HG03039 (cell line): Measurements from ENCODE around the gene SCFD2.
"Not testable (repeated sequence)": the region's sequence is repeated elsewhere in the genome, so short reads cannot be mapped to it uniquely, and the experiment has no call there.

ENCODE experiments used
- ATAC-seq: cut with Tn5 transposase; IDR thresholded peaks from one replicate; pipeline ENCODE4 v1.9.1; 2021; ENCODE audit warnings: mild to moderate bottlenecking, moderate library complexity; ENCODE audit not compliant: unreplicated experiment

SCFD2 gene

DNA sequence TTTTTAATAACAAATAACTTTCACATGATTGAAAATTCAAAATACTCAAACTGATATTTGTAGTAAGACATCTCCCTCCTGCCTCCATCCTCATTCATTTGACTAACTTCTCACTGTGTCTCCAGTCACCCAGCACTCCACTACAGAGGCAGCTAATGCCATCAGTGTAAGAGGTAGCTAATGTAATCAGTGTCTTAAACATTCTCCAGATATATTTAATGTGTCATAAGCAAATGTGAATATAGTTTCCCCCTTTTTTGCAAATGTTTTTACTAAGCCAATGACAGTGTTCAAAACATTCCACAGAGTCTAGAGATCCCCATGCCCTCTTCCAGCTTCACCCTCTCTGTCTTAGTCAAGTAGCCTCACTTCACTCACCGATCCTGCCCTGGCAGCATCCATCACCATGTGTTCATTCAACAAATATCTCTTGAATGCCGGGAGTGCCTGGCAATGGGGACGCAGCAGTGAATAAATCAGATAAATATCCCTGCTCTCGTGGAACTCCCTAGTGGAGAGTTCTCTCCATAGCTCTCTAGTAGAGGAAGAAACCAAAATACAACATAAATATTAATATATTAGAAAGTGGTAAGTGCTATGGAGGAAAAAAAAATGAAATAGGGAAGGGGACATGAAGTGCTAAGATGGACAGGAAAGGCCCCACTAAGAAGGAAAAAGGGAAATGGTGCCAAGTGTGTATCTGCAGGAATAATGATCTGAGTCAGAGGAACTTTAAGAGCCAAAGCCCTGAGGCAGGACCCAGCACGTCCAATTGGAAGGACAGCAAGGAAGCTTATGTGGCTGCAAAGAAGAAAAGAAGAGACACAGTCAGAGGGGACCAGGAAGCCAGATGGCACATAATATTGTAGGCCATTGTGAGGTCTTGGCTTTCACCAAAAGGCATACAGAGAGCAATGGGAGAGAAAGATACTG, 18.7 kb downstream of the SCFD2 start:
- ATAC-seq: no peak

GRCh38 chr4:53346392-53346791, 19.5 kb downstream of the SCFD2 start:
- not testable (repeated sequence) for ATAC-seq

DNA sequence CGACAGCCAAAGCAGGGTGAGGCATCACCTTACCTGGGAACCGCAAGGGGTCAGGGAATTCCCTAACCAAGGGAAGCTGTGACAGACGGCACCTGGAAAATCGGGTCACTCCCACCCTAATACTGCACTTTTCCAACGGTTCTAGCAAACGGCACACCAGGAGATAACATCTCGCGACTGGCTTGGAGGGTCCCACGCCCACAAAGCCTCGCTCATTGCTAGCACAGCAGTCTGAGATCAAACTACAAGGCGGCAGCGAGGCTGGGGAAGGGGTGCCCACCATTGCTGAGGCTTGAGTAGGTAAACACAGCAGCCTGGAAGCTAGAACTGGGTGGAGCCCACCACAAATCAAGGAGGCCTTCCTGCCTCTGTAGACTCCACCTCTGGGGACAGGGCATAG, 25.7 kb downstream of the SCFD2 start:
- ATAC-seq: not testable (repeated sequence)

GRCh38 chr4:53334916-53335315, 30.9 kb downstream of the SCFD2 start:
- not testable (repeated sequence) for ATAC-seq

GRCh38 chr4:53326535-53326934, 39.3 kb downstream of the SCFD2 start:
- no peak for ATAC-seq

- no peak for ATAC-seq
Observed at GRCh38 chr4:53322696-53323095, 43.2 kb downstream of the SCFD2 start.

- no peak for ATAC-seq
Observed at GRCh38 chr4:53321984-53322289, 43.9 kb downstream of the SCFD2 start.

DNA sequence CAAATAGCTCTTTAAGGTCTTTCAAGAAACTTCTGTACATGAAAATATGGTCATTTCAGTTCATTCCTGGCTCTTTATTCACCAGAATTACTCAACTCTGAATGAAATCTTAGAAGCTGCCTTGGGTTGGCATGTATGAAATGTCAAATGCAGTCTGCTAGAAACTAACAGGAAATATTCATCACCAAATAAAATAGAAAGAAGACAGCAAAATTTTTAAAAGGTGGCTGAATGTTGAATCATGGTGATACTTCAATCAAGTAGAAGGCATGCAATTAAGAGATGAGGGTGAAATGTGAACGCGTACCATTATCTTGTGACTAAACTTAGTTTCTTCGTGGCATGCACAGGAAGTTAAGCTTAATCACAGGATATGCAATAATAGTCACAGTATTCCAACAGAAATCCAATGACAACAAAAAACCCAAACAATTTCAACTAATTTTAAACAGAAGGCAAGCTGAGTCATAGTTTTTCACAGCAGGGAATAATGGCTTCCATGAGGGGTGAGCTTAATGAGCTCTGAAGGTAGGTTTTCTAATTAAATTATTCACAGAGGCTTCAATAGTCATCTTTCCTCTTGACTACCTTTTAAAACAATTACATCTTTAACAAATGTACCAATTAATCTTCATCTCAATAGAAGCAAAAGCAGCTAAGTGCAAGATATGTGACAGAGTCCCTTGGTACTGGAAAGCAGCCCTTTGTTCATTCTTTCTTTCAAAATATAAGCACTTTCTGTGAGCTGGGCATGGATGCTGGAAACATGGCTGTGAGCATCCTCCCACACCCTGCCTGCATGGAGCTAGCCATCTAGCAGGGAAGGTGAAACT, 44.5 kb downstream of the SCFD2 start:
- ATAC-seq: no peak

GRCh38 chr4:53315300-53315699, 50.6 kb downstream of the SCFD2 start:
- no peak for ATAC-seq

GRCh38 chr4:53314252-53314651, 51.6 kb downstream of the SCFD2 start:
- ATAC-seq: no peak

GRCh38 chr4:53313510-53313909, 52.4 kb downstream of the SCFD2 start:
- ATAC-seq: no peak

DNA sequence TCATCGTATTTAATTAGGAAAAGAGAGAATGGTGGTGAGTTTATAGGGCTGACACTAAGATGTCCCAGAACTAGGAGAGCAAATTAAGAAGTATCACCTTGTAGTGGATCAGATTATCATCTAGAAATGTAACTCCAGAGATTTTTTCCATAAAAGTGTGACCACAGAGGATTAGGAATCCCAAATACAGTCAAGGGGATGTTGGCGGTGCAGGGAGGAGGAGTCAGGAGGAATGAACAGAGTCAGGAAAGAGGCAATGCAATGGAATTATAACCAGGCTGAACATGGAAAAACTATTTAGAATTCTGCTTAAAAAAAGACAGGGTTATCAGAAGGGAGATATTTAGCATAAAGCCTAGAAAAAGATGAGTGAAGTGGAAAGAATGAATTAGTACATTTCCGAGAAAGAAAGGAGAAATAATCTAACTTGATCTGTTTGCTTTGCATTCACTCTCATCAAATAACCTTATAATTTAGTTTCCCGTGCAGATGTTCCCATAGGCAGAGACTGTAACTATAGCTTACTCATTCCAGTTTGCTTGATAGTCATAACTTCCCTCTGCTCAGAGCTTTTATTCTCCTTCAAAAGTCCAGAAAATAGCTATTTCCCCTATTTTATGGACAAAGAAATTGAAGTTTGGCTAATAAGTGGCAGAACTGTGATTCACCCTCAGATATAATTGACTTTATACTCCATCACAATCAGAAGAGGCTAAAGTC, 56.4 kb downstream of the SCFD2 start:
- ATAC-seq: no peak

DNA sequence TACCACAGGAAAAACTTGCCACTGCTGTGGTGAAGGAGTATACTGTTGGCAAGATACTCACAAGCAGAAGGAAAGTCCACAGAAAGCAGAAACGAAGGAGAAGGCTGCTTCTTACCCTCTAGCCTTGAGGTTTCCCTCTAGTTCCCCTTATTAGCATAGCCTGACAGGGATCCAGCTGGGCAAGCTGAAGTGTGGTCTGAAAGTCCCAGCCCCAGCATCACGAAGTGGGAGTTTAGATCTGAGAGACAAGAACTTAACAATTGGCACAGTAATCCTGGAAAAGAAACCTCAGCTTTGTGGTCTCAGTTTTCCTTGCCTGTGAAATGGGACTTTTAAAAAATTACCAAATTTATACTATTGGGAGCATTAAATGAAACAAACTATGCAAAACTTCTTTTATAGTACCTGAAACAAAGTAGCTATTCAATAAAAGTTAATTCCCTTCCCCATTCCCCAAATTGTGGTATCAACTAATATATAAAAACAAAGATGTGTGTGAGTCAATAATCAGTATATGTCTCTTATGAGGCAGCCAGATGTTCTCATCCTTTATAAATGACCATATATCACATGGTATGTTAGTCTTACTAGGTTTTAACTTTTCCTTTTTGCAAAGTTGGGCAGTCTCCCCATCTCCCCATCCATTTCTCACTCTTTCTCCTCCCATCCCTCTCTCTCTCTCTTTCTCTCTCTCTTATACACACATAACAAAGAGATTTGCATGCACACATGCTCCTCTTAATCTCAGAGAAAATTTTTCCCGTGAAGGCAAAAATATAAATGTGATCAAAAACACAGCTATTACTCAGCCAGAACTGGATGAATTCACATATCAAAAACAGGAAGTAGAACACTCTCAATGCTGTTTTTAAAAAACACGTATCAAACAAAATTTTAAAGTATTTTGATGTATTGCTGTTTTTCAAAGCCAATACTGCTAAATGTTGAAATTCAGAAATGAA, 57.8 kb downstream of the SCFD2 start:
- peak; percentile 82 for ATAC-seq

DNA sequence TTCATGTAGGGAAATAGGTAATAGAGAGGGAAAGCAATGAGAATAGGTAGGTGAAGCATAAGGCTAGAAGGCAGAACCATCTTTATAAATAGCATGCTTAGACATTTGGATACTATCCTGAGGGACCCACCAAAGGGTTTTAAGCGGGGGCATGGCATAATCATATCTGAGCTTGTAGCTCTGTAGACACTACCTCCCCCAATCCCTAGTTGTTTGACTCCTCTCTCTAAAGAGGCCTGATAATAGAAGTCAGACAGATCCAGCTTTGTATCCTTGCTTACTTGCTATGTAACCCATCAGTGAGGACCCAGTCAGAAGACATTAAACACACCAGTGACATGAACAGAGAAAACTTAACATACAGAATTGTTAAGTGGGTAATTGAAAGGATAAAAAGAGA, 58.7 kb downstream of the SCFD2 start:
- no peak for ATAC-seq

DNA sequence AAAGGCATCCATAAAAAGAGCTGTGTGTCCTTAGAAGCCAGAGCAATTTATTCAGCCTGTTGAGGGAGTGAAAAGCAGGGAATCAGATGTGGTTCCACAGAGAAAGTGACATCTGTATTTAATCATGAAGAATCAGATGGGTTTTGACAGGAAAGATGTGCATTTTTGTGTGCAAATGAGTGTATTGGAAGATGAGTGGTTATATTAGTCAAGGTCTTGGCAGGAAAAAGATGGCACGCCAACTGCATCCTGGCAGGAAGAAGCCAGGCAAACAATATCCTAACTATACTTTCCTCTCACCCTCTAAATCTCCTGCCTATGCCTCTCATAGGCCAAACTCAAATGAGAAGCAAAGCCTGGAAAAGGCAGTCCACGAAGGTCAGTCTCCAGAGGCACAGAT, 59.1 kb downstream of the SCFD2 start:
- ATAC-seq: no peak

GRCh38 chr4:53292209-53292608, 73.7 kb downstream of the SCFD2 start:
- ATAC-seq: not testable (repeated sequence)

GRCh38 chr4:53281438-53281837, 84.4 kb downstream of the SCFD2 start:
- no peak for ATAC-seq

- ATAC-seq: no peak
Observed at GRCh38 chr4:53280846-53281245, 85.0 kb downstream of the SCFD2 start.

DNA sequence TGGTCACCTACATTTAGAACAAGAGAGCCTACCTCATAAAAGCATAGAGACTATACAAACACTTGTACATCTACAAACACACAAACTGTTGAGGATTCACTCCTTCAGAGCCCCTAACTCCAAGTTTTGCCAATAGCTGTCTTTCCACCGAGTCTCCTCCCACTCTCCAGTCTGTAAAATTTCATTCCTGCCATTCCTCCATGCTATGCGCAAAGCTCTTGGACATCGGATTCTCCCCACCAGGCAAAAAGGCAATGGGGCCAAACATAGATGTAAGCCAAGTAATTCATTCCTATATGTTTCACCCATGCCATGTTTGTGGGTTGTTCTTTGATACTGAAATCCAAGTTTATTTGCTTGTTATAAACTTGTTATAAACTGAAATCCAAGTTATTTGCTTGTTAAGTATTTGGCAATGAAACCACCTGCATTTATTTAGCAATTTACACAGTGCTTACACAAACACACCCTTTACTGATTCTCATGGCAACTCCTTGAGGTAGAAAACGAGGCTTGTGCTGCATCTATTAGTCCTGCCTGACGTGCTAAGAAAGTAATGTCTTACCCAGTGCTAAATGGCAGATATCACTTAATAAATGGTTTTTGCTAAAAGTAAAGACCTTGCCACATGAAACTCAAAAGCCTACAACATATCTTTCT, 91.1 kb downstream of the SCFD2 start:
- no peak for ATAC-seq

GRCh38 chr4:53273726-53274125, 92.1 kb downstream of the SCFD2 start:
- ATAC-seq: no peak
